ENCODE data around the gene ASZ1.

DNA sequence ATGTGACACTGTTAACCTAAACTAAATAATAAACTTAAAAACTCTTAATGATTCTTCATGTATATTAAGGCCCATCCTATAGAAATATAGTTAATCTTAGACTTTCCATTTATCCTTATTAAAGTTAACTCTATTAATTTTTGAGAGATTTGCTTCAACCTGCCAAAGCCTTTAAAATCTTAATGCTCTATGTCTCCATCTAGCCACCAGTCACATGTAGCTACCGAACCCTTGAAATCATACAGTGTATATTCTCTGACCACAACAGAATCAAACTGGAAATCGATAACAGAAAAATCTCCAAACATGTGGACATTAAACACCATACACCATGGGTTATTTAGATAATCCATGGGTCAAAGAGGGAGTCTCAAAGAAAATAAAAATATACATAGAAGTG, 51.9 kb downstream of the ASZ1 start:
- TF ChIP-seq, protein P1, sequence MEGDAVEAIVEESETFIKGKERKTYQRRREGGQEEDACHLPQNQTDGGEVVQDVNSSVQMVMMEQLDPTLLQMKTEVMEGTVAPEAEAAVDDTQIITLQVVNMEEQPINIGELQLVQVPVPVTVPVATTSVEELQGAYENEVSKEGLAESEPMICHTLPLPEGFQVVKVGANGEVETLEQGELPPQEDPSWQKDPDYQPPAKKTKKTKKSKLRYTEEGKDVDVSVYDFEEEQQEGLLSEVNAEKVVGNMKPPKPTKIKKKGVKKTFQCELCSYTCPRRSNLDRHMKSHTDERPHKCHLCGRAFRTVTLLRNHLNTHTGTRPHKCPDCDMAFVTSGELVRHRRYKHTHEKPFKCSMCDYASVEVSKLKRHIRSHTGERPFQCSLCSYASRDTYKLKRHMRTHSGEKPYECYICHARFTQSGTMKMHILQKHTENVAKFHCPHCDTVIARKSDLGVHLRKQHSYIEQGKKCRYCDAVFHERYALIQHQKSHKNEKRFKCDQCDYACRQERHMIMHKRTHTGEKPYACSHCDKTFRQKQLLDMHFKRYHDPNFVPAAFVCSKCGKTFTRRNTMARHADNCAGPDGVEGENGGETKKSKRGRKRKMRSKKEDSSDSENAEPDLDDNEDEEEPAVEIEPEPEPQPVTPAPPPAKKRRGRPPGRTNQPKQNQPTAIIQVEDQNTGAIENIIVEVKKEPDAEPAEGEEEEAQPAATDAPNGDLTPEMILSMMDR (conservative IDR thresholded peaks at IDR 0.05; ENCODE audit: low read depth, low read length) = peak; percentile 51
- TF ChIP-seq EZH2 (IDR thresholded peaks at IDR 0.05; ENCODE audit: low read length, unreplicated experiment) = no peak
- no peak for TF ChIP-seq EZH2phosphoT487 (IDR thresholded peaks at IDR 0.05; ENCODE audit: borderline replicate concordance, low read length)
